Measurements from ENCODE around the gene NENF. TPM values are rescaled to one million over a fixed set of nuclear protein-coding genes. Genes with fewer than 3 reads are reported as not detected.

The NENF gene
- total and polyA plus RNA-seq, 2 donors (not counting 1 experiment from before 2014, with no cell fraction given) = 33.3 to 58.1 TPM

GRCh38 chr1:212452323-212453155 is 19.8 kb downstream of the NENF start:
- TF ChIP-seq, protein P1, sequence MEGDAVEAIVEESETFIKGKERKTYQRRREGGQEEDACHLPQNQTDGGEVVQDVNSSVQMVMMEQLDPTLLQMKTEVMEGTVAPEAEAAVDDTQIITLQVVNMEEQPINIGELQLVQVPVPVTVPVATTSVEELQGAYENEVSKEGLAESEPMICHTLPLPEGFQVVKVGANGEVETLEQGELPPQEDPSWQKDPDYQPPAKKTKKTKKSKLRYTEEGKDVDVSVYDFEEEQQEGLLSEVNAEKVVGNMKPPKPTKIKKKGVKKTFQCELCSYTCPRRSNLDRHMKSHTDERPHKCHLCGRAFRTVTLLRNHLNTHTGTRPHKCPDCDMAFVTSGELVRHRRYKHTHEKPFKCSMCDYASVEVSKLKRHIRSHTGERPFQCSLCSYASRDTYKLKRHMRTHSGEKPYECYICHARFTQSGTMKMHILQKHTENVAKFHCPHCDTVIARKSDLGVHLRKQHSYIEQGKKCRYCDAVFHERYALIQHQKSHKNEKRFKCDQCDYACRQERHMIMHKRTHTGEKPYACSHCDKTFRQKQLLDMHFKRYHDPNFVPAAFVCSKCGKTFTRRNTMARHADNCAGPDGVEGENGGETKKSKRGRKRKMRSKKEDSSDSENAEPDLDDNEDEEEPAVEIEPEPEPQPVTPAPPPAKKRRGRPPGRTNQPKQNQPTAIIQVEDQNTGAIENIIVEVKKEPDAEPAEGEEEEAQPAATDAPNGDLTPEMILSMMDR (conservative IDR thresholded peaks at IDR 0.05 in 1 of 2, IDR thresholded peaks at IDR 0.05 in 1 of 2; ENCODE audit: low read depth in 1 of 2, low read length in 2 of 2) = no peak
- no peak for TF ChIP-seq EZH2 (IDR thresholded peaks at IDR 0.05; ENCODE audit: low read length, missing control alignments)
- Histone ChIP-seq H3K79me2 (ENCODE audit: control insufficient read depth, insufficient read depth, low read length) (no peaks in the 10 kb centered on the region), H3K4me2 (ENCODE audit: extremely low read depth, insufficient read depth, low read length) (no peak overlapping the region), H3K4me3 (replicated peaks in 1 of 4; ENCODE audit: control extremely low read depth in 1 of 4, insufficient read depth in 1 of 4, low read depth in 3 of 4, low read length in 4 of 4) (no peak overlapping the region), H2AFZ (ENCODE audit: low read length) (no peak overlapping the region), H3K36me3 (ENCODE audit: control insufficient read depth, insufficient read depth, low read length) (no peaks in the 10 kb centered on the region), H3K9ac (ENCODE audit: insufficient read depth, low read length) (no peak overlapping the region), H3K9me3 (ENCODE audit: control insufficient read depth, insufficient read depth, low read depth, low read length) (no peaks in the 10 kb centered on the region), H3K4me1 (ENCODE audit: control insufficient read depth, extremely low read depth, insufficient read depth, low read length) (peaks cover 5% of the 10 kb centered on the region), H3K27ac (ENCODE audit: insufficient read depth, low read length) (no peak overlapping the region), H4K20me1 (ENCODE audit: control insufficient read depth, extremely low read depth, insufficient read depth, low read length) (no peaks in the 10 kb centered on the region), H3K27me3 (ENCODE audit: control insufficient read depth, insufficient read depth, low read length) (no peaks in the 10 kb centered on the region)
- DNase-seq (ENCODE audit: low read depth in 2 of 2) = peak; percentile 78 to 86

- no peak overlapping the region for H3K27ac ChIP-seq (ENCODE audit: insufficient read depth, low read length)
Observed at GRCh38 chr1:212453156-212453857, 20.6 kb downstream of the NENF start.

GRCh38 chr1:212454741-212455140 is 22.0 kb downstream of the NENF start:
- Histone ChIP-seq H3K9ac (ENCODE audit: insufficient read depth, low read length) (no peak overlapping the region), H3K4me3 (replicated peaks in 1 of 4; ENCODE audit: control extremely low read depth in 1 of 4, insufficient read depth in 1 of 4, low read depth in 3 of 4, low read length in 4 of 4) (no peak overlapping the region), H3K79me2 (ENCODE audit: control insufficient read depth, insufficient read depth, low read length) (no peaks in the 10 kb centered on the region), H3K9me3 (ENCODE audit: control insufficient read depth, insufficient read depth, low read depth, low read length) (no peaks in the 10 kb centered on the region), H3K27ac (ENCODE audit: insufficient read depth, low read length) (no peak overlapping the region), H4K20me1 (ENCODE audit: control insufficient read depth, extremely low read depth, insufficient read depth, low read length) (no peaks in the 10 kb centered on the region), H3K4me2 (ENCODE audit: extremely low read depth, insufficient read depth, low read length) (no peak overlapping the region), H3K27me3 (ENCODE audit: control insufficient read depth, insufficient read depth, low read length) (no peaks in the 10 kb centered on the region), H3K4me1 (ENCODE audit: control insufficient read depth, extremely low read depth, insufficient read depth, low read length) (peaks cover 5% of the 10 kb centered on the region), H2AFZ (ENCODE audit: low read length) (no peak overlapping the region), H3K36me3 (ENCODE audit: control insufficient read depth, insufficient read depth, low read length) (no peaks in the 10 kb centered on the region)
- no peak for DNase-seq (ENCODE audit: low read depth in 2 of 2)
- TF ChIP-seq EZH2 (IDR thresholded peaks at IDR 0.05; ENCODE audit: low read length, missing control alignments) = no peak
- TF ChIP-seq, protein P1 (conservative IDR thresholded peaks at IDR 0.05 in 1 of 2, IDR thresholded peaks at IDR 0.05 in 1 of 2; ENCODE audit: low read depth in 1 of 2, low read length in 2 of 2) = no peak

More at GRCh38 chr1:212453156-212453857, 20.6 kb downstream of the NENF start:
- peak overlapping the region; percentile 11 for H2AFZ ChIP-seq (ENCODE audit: low read length)
- H3K27me3 ChIP-seq (ENCODE audit: control insufficient read depth, insufficient read depth, low read length) = no peaks in the 10 kb centered on the region
- no peaks in the 10 kb centered on the region for H3K36me3 ChIP-seq (ENCODE audit: control insufficient read depth, insufficient read depth, low read length)
- no peak overlapping the region for H3K9ac ChIP-seq (ENCODE audit: insufficient read depth, low read length)
- DNase-seq (ENCODE audit: low read depth in 2 of 2) = no peak
- peaks cover 5% of the 10 kb centered on the region for H3K4me1 ChIP-seq (ENCODE audit: control insufficient read depth, extremely low read depth, insufficient read depth, low read length)
- no peaks in the 10 kb centered on the region for H3K79me2 ChIP-seq (ENCODE audit: control insufficient read depth, insufficient read depth, low read length)
- H3K4me3 ChIP-seq (replicated peaks in 1 of 4; ENCODE audit: control extremely low read depth in 1 of 4, insufficient read depth in 1 of 4, low read depth in 3 of 4, low read length in 4 of 4) = no peak overlapping the region
- H3K4me2 ChIP-seq (ENCODE audit: extremely low read depth, insufficient read depth, low read length) = no peak overlapping the region
- no peak for TF ChIP-seq EZH2 (IDR thresholded peaks at IDR 0.05; ENCODE audit: low read length, missing control alignments)
- no peaks in the 10 kb centered on the region for H4K20me1 ChIP-seq (ENCODE audit: control insufficient read depth, extremely low read depth, insufficient read depth, low read length)
- no peaks in the 10 kb centered on the region for H3K9me3 ChIP-seq (ENCODE audit: control insufficient read depth, insufficient read depth, low read depth, low read length)
